Sciatic nerve (tissue), 2 donors: ENCODE data around the gene SLC25A41. TPM values are rescaled to one million over a fixed set of nuclear protein-coding genes. Genes with fewer than 3 reads are reported as not detected.
"Not testable (repeated sequence)": the region's sequence is repeated elsewhere in the genome, so short reads cannot be mapped to it uniquely, and the experiment has no call there.

ENCODE experiments used
- ATAC-seq: fragments of 200-7000 bp; cut with Tn5 transposase; one replicate; pipeline ENCODE4 v1.9.1; 2020; ENCODE audit warnings: mild to moderate bottlenecking, moderate library complexity
- DNase-seq: peaks from one replicate; pipeline ENCODE4 v3.0.0-alpha.2; 2020; ENCODE audit warnings: low spot score
- intact Hi-C: fragments of 100-400 bp; cut with DNase I; formaldehyde crosslinking; loops from one replicate; pipeline ENCODE4 v1.14.2; 2022
- total RNA-seq: library from RNA; stranded (reverse); fragmentation: NEBNext Ultra II Directional; extraction: Animal tissue kit (Norgen Biotek cat#: 25700); gene quantifications from one replicate; pipeline ENCODE4 v1.2.1, GENCODE V29; 2021
- donor health status: DM: no; HTN: no; CAD: no.
- donor health status: DM: no; HTN: no; CAD: no.

Gene SLC25A41
- total RNA-seq, 1 donor from 2014 or later, result 0.27 TPM

- no peak for ATAC-seq
- intact Hi-C loops, result no loop called here
- DNase-seq, result no peak
Observed at GRCh38 chr19:6433165-6433564, 398 bp downstream of the SLC25A41 start.

- intact Hi-C loops, result no loop called here
- DNase-seq (no peak), ATAC-seq (no peak)
Observed at GRCh38 chr19:6431891-6432290, 1.7 kb downstream of the SLC25A41 start.

- ATAC-seq (no peak), DNase-seq (no peak)
- intact Hi-C loops, result no loop called here
Observed at GRCh38 chr19:6429419-6430221, 3.9 kb downstream of the SLC25A41 start.

- DNase-seq, ATAC-seq, intact Hi-C loops: not testable (repeated sequence)
Observed at GRCh38 chr19:6428692-6429418, 4.7 kb downstream of the SLC25A41 start.

- DNase-seq (no peak), ATAC-seq (no peak)
- intact Hi-C loops, result loop anchor here (2.0 kb wide), 1 partner anchor 30 kb away; no protein-coding TSS in a partner anchor
Observed at GRCh38 chr19:6427131-6427530, 6.4 kb downstream of the SLC25A41 start.

- intact Hi-C loops, result loop anchor here (2.0 kb wide), 1 partner anchor 31 kb away; no protein-coding TSS in a partner anchor
- DNase-seq, result no peak
- no peak for ATAC-seq
Observed at GRCh38 chr19:6425732-6426620, 7.6 kb downstream of the SLC25A41 start.

GRCh38 chr19:6424939-6425731 is 8.4 kb downstream of the SLC25A41 start:
- peak; percentile 96 for ATAC-seq
- intact Hi-C loops, result no loop called here
- DNase-seq, result peak; percentile 99

- DNase-seq, result no peak
Observed at GRCh38 chr19:6424195-6424938, 9.2 kb downstream of the SLC25A41 start, which contains the start of gene KHSRP. Gene KHSRP (minus strand): TSS chr19:6424811. CDS start chr19:6424701, 110 bp downstream.

GRCh38 chr19:6423499-6424194 is 9.9 kb downstream of the SLC25A41 start:
- ATAC-seq (no peak), DNase-seq (no peak)
- intact Hi-C loops, result no loop called here

More at GRCh38 chr19:6424195-6424938, 9.2 kb downstream of the SLC25A41 start, which contains the start of gene KHSRP:
- intact Hi-C loops, result no loop called here
- no peak for ATAC-seq

- intact Hi-C loops, result no loop called here
- no peak for DNase-seq
- no peak for ATAC-seq
Observed at GRCh38 chr19:6421075-6422014, 12.2 kb downstream of the SLC25A41 start.

GRCh38 chr19:6418562-6418932 is 15.0 kb downstream of the SLC25A41 start:
- no peak for DNase-seq
- intact Hi-C loops, result no loop called here
- ATAC-seq, result no peak

- peak; percentile 58 for ATAC-seq
- DNase-seq, result no peak
- intact Hi-C loops, result no loop called here
Observed at GRCh38 chr19:6417713-6418561, 15.6 kb downstream of the SLC25A41 start.

- DNase-seq (no peak), ATAC-seq (no peak)
- intact Hi-C loops, result no loop called here
Observed at GRCh38 chr19:6416658-6417405, 16.7 kb downstream of the SLC25A41 start.

GRCh38 chr19:6415591-6416190 is 17.9 kb downstream of the SLC25A41 start:
- no peak for DNase-seq
- intact Hi-C loops, result no loop called here
- no peak for ATAC-seq
